COLO668 (cell line): ENCODE measurements around the gene AGPAT3.
"Not testable (repeated sequence)": the region's sequence is repeated elsewhere in the genome, so short reads cannot be mapped to it uniquely, and the experiment has no call there.

Experiments used
- DNase-seq: peaks from one replicate; lab custom pipeline; 2025; ENCODE audit not compliant: unreplicated experiment; lab: John Stamatoyannopoulos, UW

The AGPAT3 gene

DNA sequence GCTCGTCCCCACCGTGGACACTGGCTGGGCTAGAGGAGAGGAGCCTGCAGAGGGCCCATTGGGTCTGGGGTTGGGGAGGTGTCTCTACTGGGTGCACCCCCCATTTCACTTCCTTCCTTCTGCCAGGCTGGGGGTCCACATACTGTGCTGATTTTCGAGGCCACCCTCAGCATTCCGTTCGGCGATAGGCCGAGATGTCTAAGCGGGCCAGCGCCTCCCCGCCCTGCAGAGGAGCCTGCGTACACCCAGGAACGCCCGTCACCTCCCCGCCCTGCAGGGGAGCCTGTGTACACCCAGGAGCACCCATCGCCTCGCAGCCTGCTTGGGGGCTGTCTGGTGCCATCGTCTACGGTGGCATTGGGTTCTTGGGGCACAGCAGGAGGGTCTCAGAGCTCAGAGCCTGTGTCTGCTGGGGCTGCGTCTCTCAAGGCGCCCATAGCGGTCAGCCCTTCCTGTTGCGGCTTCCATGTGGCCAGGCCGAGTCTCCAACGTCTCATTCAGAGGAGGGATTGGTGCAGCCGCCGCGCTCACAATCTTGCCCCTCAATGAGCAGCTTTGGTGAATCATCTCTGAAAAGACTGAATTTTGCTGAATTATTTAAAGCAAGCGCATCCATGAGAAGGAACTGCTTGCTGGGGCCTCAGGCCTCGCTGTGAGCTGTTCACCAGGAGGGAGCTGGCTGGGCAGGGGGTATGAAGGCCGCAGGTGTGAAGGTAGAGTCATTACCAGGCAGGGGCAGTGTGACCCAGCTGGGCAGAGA, 30.7 kb upstream of the AGPAT3 start:
- DNase-seq: no peak

DNA sequence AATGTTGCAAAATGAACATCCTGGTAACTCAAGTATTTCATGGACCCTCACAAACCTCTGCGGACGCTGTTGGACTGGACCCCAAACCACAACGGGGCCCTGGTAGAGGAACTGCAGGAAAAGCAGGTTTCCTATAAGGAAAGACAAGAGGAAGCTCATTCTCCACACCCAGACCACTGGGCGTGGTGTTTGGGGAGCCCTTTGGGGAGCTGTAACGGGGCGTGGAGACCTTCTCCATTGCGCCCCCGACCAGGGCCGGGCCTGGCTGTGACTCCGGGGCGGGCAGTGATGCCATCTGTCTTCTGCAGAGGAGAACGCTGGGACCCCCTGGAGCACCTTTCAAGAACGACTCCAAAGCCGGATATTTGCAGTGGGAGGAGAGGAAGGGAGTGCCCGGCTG, 30.0 kb upstream of the AGPAT3 start:
- DNase-seq: no peak

DNA sequence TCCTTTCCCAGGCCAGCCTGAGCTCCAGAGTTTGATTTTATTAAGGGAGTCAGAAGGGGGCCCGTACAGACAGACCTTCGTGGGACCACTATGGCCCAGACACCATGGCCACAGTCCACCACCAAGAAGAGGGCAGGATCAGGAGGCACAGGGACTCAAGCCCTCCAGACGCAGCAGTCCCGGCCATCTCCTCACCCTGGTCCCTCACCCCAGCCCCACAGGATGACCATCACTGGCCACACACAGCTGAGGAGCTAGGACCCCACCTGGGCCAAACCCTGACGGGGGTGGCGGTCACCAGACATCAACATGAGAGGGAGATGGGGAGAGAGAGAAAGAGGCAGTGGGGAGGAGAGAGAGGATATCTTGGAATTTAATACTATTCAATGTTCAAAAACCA, 29.2 kb upstream of the AGPAT3 start:
- no peak for DNase-seq

DNA sequence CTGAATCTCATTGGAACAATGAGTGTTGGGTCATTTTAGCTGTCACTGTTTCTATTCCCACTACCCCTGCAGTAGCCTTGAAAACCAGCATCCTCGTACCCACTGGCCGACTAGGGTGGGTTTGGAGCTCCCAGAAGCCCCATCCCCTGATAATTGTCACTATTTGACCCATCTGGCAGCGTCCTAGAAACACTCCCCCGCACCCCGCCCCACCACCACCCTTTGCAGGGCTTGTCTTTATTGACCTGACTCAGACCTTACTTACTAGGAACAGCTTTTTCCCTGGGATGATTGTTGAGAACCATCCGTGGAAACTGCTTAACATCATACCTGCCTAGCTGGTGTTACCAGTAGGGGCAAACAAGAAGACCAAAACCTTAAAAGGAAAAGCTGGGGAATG, 28.4 kb upstream of the AGPAT3 start:
- DNase-seq: no peak

DNA sequence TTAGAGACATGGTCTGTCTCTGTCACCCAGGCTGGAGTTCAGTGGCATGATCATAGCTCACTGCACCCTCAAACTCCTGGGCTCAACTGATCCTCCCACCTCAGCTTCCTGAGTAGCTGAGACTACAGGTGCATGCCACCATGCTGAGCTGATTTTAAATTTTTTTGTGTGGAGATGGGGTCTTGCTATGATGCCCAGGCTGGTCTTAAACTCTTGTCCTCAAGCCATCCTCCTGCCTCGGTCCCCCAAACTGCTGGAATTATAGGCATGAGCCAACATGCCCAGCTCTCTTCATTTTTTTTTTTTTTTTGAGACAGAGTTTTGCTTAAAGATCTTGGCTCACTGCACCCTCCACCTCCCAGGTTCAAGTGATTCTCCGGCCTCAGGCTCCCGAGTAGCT, 24.8 kb upstream of the AGPAT3 start:
- DNase-seq: no peak

DNA sequence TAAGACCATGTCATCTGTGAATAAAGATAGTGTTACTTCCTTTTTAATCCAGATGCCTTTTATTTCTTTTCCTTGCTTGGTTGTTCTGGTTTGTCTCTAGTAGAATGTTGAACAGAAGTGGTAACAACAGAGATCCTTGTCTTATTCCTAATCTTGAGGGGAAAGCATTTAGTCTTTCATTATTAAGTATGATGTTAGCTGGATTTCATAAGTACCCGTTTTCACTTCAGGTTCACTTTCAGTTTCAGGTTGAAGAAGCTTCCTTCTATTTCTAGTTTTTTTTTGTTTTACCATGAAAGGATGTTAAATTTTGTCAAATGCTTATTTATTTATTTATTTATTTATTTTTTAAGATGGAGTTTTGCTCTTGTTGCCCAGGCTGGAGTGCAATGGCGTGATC, 22.3 kb upstream of the AGPAT3 start:
- DNase-seq: no peak

DNA sequence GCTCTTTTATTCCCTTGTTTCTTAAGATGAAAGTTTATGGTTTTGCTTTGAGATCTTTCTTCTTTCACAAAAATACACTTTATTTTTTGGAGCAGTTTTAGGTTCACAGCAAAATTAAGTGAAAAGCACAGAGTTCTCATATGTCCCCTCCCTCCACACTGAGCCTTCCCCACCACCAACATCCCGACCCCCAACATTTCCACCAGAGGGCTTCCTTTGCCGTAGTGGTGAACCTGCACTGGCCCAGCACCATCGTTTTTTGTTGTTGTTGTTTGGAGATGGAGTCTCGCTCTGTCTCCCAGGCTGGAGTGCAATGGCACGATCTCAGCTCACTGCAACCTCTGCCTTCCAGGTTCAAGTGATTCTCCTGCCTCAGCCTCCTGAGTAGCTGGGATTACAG, 20.1 kb upstream of the AGPAT3 start:
- not testable (repeated sequence) for DNase-seq

DNA sequence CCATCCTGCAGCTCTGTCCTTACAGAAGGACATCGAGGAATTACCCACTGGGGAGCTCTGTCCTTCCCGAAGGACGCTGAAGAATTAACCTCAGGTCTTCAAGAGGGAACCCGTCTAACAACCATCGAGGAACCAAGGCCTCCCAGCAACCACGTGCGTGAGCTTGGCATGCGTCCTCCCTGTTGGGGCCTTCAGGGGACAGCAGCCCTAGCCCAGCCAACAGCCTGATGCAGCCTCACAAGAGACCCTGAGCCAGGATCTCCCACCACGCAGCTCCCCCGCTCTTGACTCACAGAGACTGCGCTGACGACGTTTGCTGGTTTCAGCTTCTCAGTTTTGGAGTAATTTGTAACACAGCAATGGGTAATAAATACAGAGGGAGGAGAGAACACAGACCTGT, 19.6 kb upstream of the AGPAT3 start:
- DNase-seq: no peak

DNA sequence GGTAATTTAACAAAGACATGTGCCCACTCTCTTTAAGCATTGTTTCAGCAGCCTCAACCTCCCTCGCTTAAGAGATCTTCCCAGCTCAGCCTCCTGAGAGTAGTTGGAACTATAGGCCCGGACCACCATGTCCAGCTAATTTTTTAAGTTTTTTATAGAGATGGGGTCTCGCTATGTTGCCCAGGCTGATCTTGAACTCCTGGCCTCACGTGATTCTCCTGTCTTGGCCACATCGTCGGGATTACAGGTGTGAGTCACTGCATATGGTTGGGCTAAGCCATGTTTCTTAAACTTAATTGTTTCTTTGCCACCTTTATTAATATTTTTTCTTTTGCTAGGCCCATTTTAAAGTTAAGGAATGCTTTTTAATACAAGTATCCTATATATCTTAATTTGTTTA, 18.6 kb upstream of the AGPAT3 start:
- DNase-seq: no peak

DNA sequence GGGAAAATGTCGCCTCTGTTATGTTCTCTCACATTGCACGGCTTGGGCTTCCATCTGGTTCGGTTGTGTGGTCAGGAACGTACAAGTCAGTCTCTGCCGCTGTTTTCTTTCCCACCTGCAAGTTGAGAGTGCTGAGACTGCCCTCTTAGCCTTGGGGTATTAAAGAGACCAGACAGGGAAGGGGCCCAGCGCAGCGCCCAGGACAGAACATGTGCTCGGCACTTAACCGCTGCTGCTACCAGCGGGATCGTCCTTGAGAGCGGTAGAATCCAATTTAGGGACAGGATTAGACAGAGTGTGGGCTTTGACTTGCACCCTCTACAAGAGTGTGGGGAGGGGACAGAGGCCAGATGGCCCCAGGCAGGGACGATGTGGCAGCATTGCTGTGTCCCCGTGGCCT, 17.7 kb upstream of the AGPAT3 start:
- DNase-seq: no peak

DNA sequence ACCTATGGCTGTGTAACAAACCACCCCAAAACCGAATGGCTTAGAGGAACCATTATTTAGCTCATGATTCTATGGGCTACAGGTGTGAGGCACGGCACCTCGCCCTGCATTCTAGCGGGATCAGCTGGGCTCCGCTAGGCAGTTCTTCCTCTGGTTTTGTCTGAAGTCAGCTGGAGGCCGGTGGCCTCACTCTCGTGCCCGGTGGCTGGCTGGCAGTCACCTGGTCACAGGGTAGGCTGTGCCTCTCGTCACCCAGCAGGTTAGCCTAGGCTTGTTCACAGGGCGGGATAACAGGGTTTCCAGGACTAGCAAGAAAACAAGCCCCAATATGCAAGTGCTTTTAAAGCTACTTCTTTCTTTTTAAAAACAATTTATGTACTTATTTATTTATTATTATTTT, 16.3 kb upstream of the AGPAT3 start:
- DNase-seq: no peak

DNA sequence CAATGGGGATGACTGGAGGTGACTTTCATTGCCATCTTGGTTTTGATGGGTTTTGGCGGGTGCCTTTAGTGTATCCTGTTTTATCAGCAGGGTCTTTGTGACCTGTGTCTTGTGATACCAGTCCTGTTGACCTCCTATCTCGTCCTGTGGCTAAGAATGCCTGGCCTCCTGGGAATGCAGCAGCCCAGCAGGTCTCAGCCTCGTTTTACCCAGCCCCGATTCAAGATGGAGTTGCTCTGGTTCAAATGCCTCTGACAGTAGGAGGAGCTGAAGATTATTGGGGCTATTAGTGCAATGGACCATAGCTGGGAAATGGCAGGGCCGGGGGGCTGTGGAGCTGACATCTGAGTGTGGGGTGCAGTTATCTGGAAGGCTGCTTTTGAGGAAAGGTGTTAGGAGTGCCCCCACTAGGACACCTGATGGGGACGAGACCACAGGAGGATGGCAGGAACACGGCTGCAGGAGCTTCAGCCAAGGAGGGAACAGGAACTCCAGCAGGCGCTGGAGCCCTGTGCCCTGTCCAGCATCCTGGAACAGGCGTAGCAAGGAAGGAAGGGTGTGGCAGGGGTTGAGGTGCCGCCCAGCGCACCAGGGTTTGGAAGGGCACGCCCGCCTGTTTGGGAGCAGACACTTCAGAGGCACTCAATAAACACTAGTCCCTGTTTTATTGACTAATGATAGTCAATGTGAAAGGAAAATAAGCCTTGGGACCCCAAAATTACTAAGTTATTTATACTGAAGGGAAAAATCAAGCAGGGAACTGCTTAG, 15.3 kb upstream of the AGPAT3 start:
- DNase-seq: no peak

DNA sequence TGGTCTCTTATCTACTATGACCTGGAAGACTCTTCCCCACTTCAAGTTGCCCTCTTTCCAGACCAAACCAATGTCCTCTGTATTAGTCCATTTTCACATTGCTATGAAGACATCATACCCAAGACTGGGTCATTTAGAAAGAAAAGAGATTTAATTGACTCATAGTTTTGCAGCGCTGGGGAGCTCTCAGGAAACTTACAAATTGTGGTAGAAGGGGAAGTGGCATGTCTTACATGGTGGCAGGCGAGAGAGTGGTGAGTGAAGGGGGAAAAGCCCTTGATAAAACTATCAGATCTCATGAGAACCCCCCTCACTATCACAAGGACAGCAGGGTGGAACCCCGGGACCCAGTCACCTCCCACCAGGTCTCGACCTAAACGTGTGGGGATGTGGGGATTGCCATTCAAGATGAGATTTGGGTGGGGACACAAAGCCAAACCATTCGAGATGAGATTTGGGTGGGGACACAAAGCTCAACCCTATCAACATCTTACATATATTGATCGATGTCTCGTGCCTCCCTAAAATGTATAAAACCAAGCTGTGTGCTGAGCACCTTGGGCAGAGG, 14.2 kb upstream of the AGPAT3 start:
- DNase-seq: no peak

DNA sequence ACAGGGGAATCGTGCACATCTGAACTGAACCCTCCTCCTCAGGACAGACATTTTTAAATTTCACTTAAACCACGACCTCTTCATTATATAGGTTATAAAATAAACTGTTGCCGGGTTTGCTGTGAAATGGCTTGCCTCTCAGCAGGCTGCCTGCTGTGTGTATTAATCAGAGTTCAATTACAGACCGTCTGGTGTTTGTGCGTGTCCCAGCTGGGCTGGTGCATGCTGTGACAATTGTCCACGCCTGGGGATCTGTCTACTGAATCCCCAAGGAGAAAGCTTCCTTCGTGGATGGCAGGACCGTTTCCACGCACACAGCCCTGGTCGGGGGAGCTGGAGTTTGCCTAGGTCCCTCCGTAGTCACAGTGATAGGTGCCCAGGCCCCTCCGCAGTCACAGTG, 13.4 kb upstream of the AGPAT3 start:
- DNase-seq: no peak

DNA sequence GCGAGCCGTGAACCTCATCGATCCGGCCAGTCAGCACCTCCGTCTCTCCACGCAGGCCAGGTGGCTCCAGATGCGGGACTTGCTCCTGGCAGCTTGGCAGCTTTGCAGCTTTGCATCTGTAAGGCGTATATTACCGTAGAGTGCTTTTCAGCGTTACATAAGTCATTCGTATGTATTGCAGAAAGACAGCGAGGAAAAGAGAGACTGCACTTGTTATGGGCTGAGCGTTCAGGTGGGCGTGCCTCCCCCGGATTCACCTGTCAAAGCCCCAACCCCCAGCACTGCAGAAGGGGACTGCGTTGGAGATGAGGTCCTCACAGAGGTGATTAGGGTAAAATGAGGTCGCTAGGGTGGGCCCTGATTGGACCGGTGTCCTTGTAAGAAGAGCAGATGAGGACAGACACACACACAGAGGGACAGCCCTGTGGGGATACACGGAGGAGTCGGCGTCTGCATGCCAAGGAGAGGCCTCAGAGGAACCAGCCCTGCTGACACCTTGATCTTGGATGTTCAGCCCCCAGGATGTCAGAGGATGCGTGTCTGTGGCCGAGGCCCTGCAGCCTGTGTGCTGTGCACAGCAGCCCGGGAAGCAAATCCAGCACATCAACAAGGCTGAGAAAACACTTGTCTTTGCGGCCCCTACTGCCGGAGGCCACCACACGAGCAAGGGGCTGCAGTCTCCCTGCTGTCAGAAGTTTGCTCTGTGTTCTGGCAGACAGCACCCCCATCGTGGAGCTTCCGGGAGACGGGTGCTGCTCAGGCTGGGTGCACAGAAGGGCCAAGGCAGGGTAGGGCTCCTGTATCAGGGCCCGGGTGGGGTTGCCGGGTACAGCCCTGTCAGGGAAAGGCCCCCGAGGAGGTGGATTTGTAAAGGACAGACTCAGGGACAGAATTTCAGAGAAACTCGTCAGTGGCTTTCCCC, 10.9 kb upstream of the AGPAT3 start:
- peak; percentile 51 for DNase-seq

DNA sequence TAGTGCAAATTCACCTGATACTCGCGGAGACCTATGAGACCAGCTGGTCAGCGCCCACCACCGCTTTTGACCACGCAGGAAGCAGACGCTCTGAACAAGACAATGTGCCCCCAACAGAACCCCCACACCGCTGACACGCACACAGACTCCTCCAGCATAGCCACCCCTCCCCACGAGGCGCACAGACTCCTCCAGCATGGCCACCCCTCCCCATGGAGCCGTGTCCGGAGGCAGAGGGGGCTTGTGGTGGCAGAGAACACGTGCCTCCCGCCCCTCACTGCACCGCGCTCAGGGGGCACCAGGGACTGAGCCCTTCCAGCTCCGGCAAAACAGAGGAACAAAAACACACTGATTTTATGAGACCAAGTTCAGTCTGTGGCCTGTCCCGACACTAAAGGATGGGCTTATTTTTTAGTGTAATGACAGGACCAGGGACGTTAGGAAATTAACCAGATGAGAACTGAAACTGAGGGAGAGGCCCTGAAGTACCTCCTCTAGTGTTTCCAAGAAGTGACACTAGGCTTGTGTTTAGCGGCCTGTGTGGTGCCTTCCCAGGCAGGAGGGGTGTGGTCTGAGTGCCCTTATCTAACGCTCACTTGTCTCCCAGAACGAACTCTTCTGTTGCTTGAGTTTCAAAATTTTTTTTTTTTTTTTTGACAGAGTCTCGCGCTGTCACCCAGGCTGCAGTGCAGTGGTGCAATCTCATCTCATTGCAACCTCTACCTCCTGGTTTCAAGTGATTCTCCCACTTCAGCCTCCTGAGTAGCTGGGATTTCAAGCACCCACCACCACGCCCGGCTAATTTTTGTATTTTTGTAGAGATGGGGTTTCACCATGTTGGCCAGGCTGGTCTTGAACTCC, 10.0 kb upstream of the AGPAT3 start:
- DNase-seq: no peak

DNA sequence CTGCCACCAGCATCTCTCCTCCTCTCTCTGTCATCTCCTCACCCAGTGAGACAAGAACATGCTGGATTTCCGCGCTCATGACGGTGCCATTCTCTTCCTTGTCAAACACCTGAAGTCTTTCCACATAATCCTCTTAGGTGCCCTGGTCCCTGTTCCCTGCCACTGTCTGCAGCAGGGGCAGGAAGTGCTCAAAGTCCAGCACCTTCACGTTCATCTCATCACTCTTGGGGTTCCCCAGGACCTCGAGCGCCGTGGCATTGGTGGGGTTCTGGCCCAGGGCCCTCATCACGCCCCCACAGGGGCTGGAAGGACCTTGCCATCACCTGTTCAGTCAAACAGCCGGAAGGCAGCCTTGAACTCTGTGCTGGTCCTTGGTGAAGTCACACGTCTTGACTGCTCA, 9.1 kb upstream of the AGPAT3 start:
- no peak for DNase-seq

DNA sequence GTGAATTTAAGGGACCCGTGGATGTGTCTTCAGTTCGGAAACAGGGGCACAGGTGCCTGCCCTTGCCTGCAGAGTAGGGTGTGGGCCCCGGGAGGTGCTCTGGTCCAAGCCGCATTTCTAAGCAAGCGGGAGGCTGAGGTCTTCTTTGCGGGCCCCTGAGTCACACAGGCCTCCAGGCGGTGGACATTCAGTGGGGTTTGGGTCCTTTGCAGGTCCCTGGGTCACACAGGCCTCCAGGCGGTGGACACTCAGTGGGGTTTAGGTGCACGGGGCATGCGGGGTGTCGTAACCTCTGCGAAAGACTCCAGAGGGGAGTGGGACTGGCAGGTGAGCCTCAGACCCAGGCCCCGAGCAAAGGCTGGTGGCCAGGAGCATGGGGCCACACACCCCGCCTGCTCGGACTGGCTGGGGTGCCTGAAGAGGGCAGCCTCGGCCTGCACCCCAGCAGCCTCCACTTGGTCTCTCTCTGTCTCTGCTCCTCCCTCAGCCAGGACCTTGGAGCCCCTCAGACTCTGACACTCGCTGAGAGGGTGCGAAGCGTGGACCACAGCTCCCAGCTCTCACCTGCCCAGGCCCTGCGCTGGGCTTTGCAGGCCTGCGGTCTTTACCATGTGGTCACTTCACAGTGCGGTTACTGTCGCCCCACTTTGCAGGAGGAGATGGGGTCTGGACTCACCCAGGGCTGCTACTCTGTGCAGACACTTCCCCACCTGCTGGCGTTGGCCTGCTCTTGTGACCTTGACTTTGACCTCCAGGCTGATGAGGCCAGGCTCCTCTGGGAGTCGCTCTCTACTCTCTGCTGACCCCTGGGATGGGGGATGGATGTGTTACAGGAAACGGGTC, 6.0 kb upstream of the AGPAT3 start:
- no peak for DNase-seq

DNA sequence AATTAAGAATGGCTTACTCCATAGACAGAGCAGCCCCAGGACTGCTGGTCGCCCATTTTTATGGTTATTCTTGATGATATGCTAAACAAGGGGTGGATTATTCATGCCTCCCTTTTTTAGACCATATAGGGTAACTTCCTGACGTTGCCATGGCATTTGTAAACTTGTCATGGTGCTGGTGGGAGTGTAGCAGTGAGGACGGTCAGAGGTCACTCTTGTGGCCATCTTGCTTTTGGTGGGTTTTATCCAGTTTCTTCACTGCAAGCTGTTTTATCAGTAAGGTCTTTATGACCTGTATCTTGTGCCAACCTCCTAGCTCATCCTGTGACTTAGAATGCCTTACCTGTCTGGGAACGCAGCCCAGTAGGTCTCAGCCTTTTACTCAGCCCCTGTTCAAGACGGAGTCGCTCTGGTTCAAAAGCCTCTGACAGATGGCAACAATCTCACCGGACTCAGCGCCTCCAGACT, 5.2 kb upstream of the AGPAT3 start:
- no peak for DNase-seq
